HG02610 (cell line): ENCODE measurements around the gene PCBP3.
"Not testable (repeated sequence)": the region's sequence is repeated elsewhere in the genome, so short reads cannot be mapped to it uniquely, and the experiment has no call there.

Experiments
- ATAC-seq: cut with Tn5 transposase; IDR thresholded peaks from one replicate; pipeline ENCODE4 v1.9.1; 2021; ENCODE audit warnings: mild to moderate bottlenecking, moderate library complexity; ENCODE audit not compliant: unreplicated experiment

PCBP3 gene

GRCh38 chr21:45972716-45973474 is 329.4 kb downstream of the PCBP3 start:
- no peak for ATAC-seq

- ATAC-seq, result no peak
Observed at GRCh38 chr21:45973475-45974072, 330.0 kb downstream of the PCBP3 start.

GRCh38 chr21:45974073-45975019 is 330.8 kb downstream of the PCBP3 start:
- ATAC-seq, result no peak

- ATAC-seq, result no peak
Observed at GRCh38 chr21:45975020-45975666, 331.6 kb downstream of the PCBP3 start.

GRCh38 chr21:45975667-45976409 is 332.3 kb downstream of the PCBP3 start:
- not testable (repeated sequence) for ATAC-seq

GRCh38 chr21:45976701-45977311 is 333.3 kb downstream of the PCBP3 start:
- no peak for ATAC-seq

- ATAC-seq, result no peak
Observed at GRCh38 chr21:45977396-45977795, 333.9 kb downstream of the PCBP3 start.

GRCh38 chr21:45979141-45979631 is 335.7 kb downstream of the PCBP3 start:
- no peak for ATAC-seq

GRCh38 chr21:45979651-45980050 is 336.1 kb downstream of the PCBP3 start:
- ATAC-seq, result no peak

- no peak for ATAC-seq
Observed at GRCh38 chr21:45980271-45980670, 336.7 kb downstream of the PCBP3 start.

- ATAC-seq, result no peak
Observed at GRCh38 chr21:45980697-45981096, 337.2 kb downstream of the PCBP3 start.

GRCh38 chr21:45981151-45982091 is 337.9 kb downstream of the PCBP3 start, which contains the start of gene COL6A1:
Gene COL6A1 (plus strand): TSS chr21:45981770. CDS start chr21:45981851, 81 bp downstream.
- ATAC-seq, result no peak

- ATAC-seq, result no peak
Observed at GRCh38 chr21:45982092-45982757, 338.7 kb downstream of the PCBP3 start.

GRCh38 chr21:45982758-45983648 is 339.5 kb downstream of the PCBP3 start:
- no peak for ATAC-seq

- no peak for ATAC-seq
Observed at GRCh38 chr21:45983649-45983965, 340.1 kb downstream of the PCBP3 start.

GRCh38 chr21:45983981-45984551 is 340.5 kb downstream of the PCBP3 start:
- ATAC-seq, result no peak
